ENCODE measurements around the gene CSMD2. TPM values are rescaled to one million over a fixed set of nuclear protein-coding genes. Genes with fewer than 3 reads are reported as not detected.

The CSMD2 gene
- total and polyA plus RNA-seq, 4 donors: 0.25 to 2.4 (median 1.7) TPM

- H3K27me3 ChIP-seq (ENCODE audit: control insufficient read depth in 1 of 2, insufficient read depth in 2 of 2, low read length in 1 of 2): no peaks in the 10 kb centered on the region
- no peak overlapping the region for H3K4me3 ChIP-seq (ENCODE audit: low read length in 2 of 2)
- DNase-seq (no peak), ATAC-seq (ENCODE audit: low FRiP score) (no peak)
- intact Hi-C loops (cut with DNase I): no loop called here
- H3K36me3 ChIP-seq (ENCODE audit: control insufficient read depth in 1 of 2, insufficient read depth in 2 of 2, low read length in 1 of 2): no peaks in the 10 kb centered on the region
- H3K4me1 ChIP-seq (ENCODE audit: control insufficient read depth in 1 of 2, insufficient read depth in 2 of 2, low read length in 2 of 2): no peaks in the 10 kb centered on the region
- no peaks in the 10 kb centered on the region for H3K9me3 ChIP-seq (ENCODE audit: control insufficient read depth, low read length)
- WGBS, 2 donors: 85 to 90% methylated on average over 2 of the region's 2 CpGs
- H3K27ac ChIP-seq (ENCODE audit: low read depth in 1 of 2, low read length in 2 of 2): no peak overlapping the region
Observed at GRCh38 chr1:33949570-33949969, 215.5 kb downstream of the CSMD2 start.

GRCh38 chr1:33948291-33948690 is 216.7 kb downstream of the CSMD2 start:
- ATAC-seq (ENCODE audit: low FRiP score) (no peak), DNase-seq (no peak)
- no peaks in the 10 kb centered on the region for H3K4me1 ChIP-seq (ENCODE audit: control insufficient read depth in 1 of 2, insufficient read depth in 2 of 2, low read length in 2 of 2)
- no peaks in the 10 kb centered on the region for H3K27me3 ChIP-seq (ENCODE audit: control insufficient read depth in 1 of 2, insufficient read depth in 2 of 2, low read length in 1 of 2)
- intact Hi-C loops (cut with DNase I): no loop called here
- H3K9me3 ChIP-seq (ENCODE audit: control insufficient read depth, low read length): no peaks in the 10 kb centered on the region
- H3K4me3 ChIP-seq (ENCODE audit: low read length in 2 of 2): no peak overlapping the region
- H3K36me3 ChIP-seq (ENCODE audit: control insufficient read depth in 1 of 2, insufficient read depth in 2 of 2, low read length in 1 of 2): no peaks in the 10 kb centered on the region
- 92% methylated on average over 3 of the region's 3 CpGs for WGBS, 2 donors
- H3K27ac ChIP-seq (ENCODE audit: low read depth in 1 of 2, low read length in 2 of 2): no peak overlapping the region

GRCh38 chr1:33946836-33947235 is 218.2 kb downstream of the CSMD2 start:
- no peaks in the 10 kb centered on the region for H3K36me3 ChIP-seq (ENCODE audit: control insufficient read depth in 1 of 2, insufficient read depth in 2 of 2, low read length in 1 of 2)
- WGBS, 2 donors: 93 to 98% methylated on average over 2 of the region's 2 CpGs
- H3K27me3 ChIP-seq (ENCODE audit: control insufficient read depth in 1 of 2, insufficient read depth in 2 of 2, low read length in 1 of 2): no peaks in the 10 kb centered on the region
- H3K9me3 ChIP-seq (ENCODE audit: control insufficient read depth, low read length): no peaks in the 10 kb centered on the region
- H3K27ac ChIP-seq (ENCODE audit: low read depth in 1 of 2, low read length in 2 of 2): no peak overlapping the region
- H3K4me1 ChIP-seq (ENCODE audit: control insufficient read depth in 1 of 2, insufficient read depth in 2 of 2, low read length in 2 of 2): no peaks in the 10 kb centered on the region
- DNase-seq (no peak), ATAC-seq (ENCODE audit: low FRiP score) (no peak)
- no peak overlapping the region for H3K4me3 ChIP-seq (ENCODE audit: low read length in 2 of 2)
- intact Hi-C loops (cut with DNase I): no loop called here

- H3K36me3 ChIP-seq (ENCODE audit: control insufficient read depth in 1 of 2, insufficient read depth in 2 of 2, low read length in 1 of 2): no peaks in the 10 kb centered on the region
- no peak for DNase-seq
- WGBS, 2 donors: 3 to 4% methylated on average over 1 of the region's 1 CpG
- intact Hi-C loops (cut with DNase I): no loop called here
- no peak overlapping the region for H3K4me3 ChIP-seq (ENCODE audit: low read length in 2 of 2)
- no peaks in the 10 kb centered on the region for H3K27me3 ChIP-seq (ENCODE audit: control insufficient read depth in 1 of 2, insufficient read depth in 2 of 2, low read length in 1 of 2)
- H3K27ac ChIP-seq (ENCODE audit: low read depth in 1 of 2, low read length in 2 of 2): no peak overlapping the region
- ATAC-seq (ENCODE audit: low FRiP score): no peak
- no peaks in the 10 kb centered on the region for H3K9me3 ChIP-seq (ENCODE audit: control insufficient read depth, low read length)
- no peaks in the 10 kb centered on the region for H3K4me1 ChIP-seq (ENCODE audit: control insufficient read depth in 1 of 2, insufficient read depth in 2 of 2, low read length in 2 of 2)
Observed at GRCh38 chr1:33944846-33945245, 220.2 kb downstream of the CSMD2 start.

GRCh38 chr1:33943978-33944377 is 221.1 kb downstream of the CSMD2 start:
- Histone ChIP-seq H3K27ac (ENCODE audit: low read depth in 1 of 2, low read length in 2 of 2) (no peak overlapping the region), H3K4me1 (ENCODE audit: control insufficient read depth in 1 of 2, insufficient read depth in 2 of 2, low read length in 2 of 2) (no peaks in the 10 kb centered on the region), H3K27me3 (ENCODE audit: control insufficient read depth in 1 of 2, insufficient read depth in 2 of 2, low read length in 1 of 2) (no peaks in the 10 kb centered on the region), H3K9me3 (ENCODE audit: control insufficient read depth, low read length) (no peaks in the 10 kb centered on the region), H3K4me3 (ENCODE audit: low read length in 2 of 2) (no peak overlapping the region), H3K36me3 (ENCODE audit: control insufficient read depth in 1 of 2, insufficient read depth in 2 of 2, low read length in 1 of 2) (no peaks in the 10 kb centered on the region)
- no peak for DNase-seq
- ATAC-seq (ENCODE audit: low FRiP score): no peak
- 53 to 58% methylated on average over 3 of the region's 3 CpGs for WGBS, 2 donors
- intact Hi-C loops (cut with DNase I): no loop called here

GRCh38 chr1:33932871-33933270 is 232.2 kb downstream of the CSMD2 start:
- no peaks in the 10 kb centered on the region for H3K36me3 ChIP-seq (ENCODE audit: control insufficient read depth in 1 of 2, insufficient read depth in 2 of 2, low read length in 1 of 2)
- WGBS, 2 donors: 82 to 84% methylated on average over 3 of the region's 3 CpGs
- intact Hi-C loops (cut with DNase I): no loop called here
- ATAC-seq (ENCODE audit: low FRiP score) (no peak), DNase-seq (no peak)
- no peaks in the 10 kb centered on the region for H3K27me3 ChIP-seq (ENCODE audit: control insufficient read depth in 1 of 2, insufficient read depth in 2 of 2, low read length in 1 of 2)
- no peak overlapping the region for H3K4me3 ChIP-seq (ENCODE audit: low read length in 2 of 2)
- no peak overlapping the region for H3K27ac ChIP-seq (ENCODE audit: low read depth in 1 of 2, low read length in 2 of 2)
- no peaks in the 10 kb centered on the region for H3K9me3 ChIP-seq (ENCODE audit: control insufficient read depth, low read length)
- H3K4me1 ChIP-seq (ENCODE audit: control insufficient read depth in 1 of 2, insufficient read depth in 2 of 2, low read length in 2 of 2): no peaks in the 10 kb centered on the region

- DNase-seq (no peak), ATAC-seq (ENCODE audit: low FRiP score) (no peak)
- Histone ChIP-seq H3K4me3 (ENCODE audit: low read length in 2 of 2) (no peak overlapping the region), H3K27ac (ENCODE audit: low read depth in 1 of 2, low read length in 2 of 2) (no peak overlapping the region), H3K4me1 (ENCODE audit: control insufficient read depth in 1 of 2, insufficient read depth in 2 of 2, low read length in 2 of 2) (no peaks in the 10 kb centered on the region), H3K9me3 (ENCODE audit: control insufficient read depth, low read length) (no peaks in the 10 kb centered on the region), H3K36me3 (ENCODE audit: control insufficient read depth in 1 of 2, insufficient read depth in 2 of 2, low read length in 1 of 2) (no peaks in the 10 kb centered on the region), H3K27me3 (ENCODE audit: control insufficient read depth in 1 of 2, insufficient read depth in 2 of 2, low read length in 1 of 2) (no peaks in the 10 kb centered on the region)
- 41 to 70% methylated on average over 4 of the region's 4 CpGs for whole genome bisulfite sequencing, 2 donors
- intact Hi-C loops (cut with DNase I): no loop called here
Observed at GRCh38 chr1:33931111-33931475, 233.9 kb downstream of the CSMD2 start.

- Histone ChIP-seq H3K27me3 (ENCODE audit: control insufficient read depth in 1 of 2, insufficient read depth in 2 of 2, low read length in 1 of 2) (no peaks in the 10 kb centered on the region), H3K4me3 (ENCODE audit: low read length in 2 of 2) (no peak overlapping the region), H3K4me1 (ENCODE audit: control insufficient read depth in 1 of 2, insufficient read depth in 2 of 2, low read length in 2 of 2) (no peaks in the 10 kb centered on the region), H3K27ac (ENCODE audit: low read depth in 1 of 2, low read length in 2 of 2) (no peak overlapping the region), H3K9me3 (ENCODE audit: control insufficient read depth, low read length) (no peaks in the 10 kb centered on the region), H3K36me3 (ENCODE audit: control insufficient read depth in 1 of 2, insufficient read depth in 2 of 2, low read length in 1 of 2) (no peaks in the 10 kb centered on the region)
- WGBS, 2 donors: 67 to 70% methylated on average over 11 of the region's 11 CpGs
- no peak for DNase-seq
- intact Hi-C loops (cut with DNase I): no loop called here
- no peak for ATAC-seq (ENCODE audit: low FRiP score)
Observed at GRCh38 chr1:33930346-33931110, 234.5 kb downstream of the CSMD2 start.

GRCh38 chr1:33928251-33928650 is 236.8 kb downstream of the CSMD2 start:
- no peaks in the 10 kb centered on the region for H3K36me3 ChIP-seq (ENCODE audit: control insufficient read depth in 1 of 2, insufficient read depth in 2 of 2, low read length in 1 of 2)
- H3K27me3 ChIP-seq (ENCODE audit: control insufficient read depth in 1 of 2, insufficient read depth in 2 of 2, low read length in 1 of 2): no peaks in the 10 kb centered on the region
- intact Hi-C loops (cut with DNase I): no loop called here
- H3K4me1 ChIP-seq (ENCODE audit: control insufficient read depth in 1 of 2, insufficient read depth in 2 of 2, low read length in 2 of 2): no peaks in the 10 kb centered on the region
- no peak overlapping the region for H3K4me3 ChIP-seq (ENCODE audit: low read length in 2 of 2)
- H3K9me3 ChIP-seq (ENCODE audit: control insufficient read depth, low read length): no peaks in the 10 kb centered on the region
- no peak for DNase-seq
- no peak overlapping the region for H3K27ac ChIP-seq (ENCODE audit: low read depth in 1 of 2, low read length in 2 of 2)
- ATAC-seq (ENCODE audit: low FRiP score): no peak
